ENCODE measurements around the gene GAL3ST2.

Gene GAL3ST2

GRCh38 chr2:241768251-241768711 lies 8.3 kb upstream of the GAL3ST2 start:
- Histone ChIP-seq H3K36me3 (ENCODE audit: insufficient read depth) (no peaks in the 10 kb centered on the region), H4K20me1 (ENCODE audit: insufficient read depth) (no peaks in the 10 kb centered on the region), H3K27me3 (ENCODE audit: insufficient read depth, low read depth) (no peaks in the 10 kb centered on the region), H3K27ac (no peak overlapping the region), H3K4me2 (no peak overlapping the region), H3K4me3 (IDR thresholded peaks at IDR 0.05; ENCODE audit: insufficient read depth, low read depth, low read length) (no peak overlapping the region), H3K9ac (no peak overlapping the region), H3K79me2 (ENCODE audit: insufficient read depth, low read depth) (no peaks in the 10 kb centered on the region), H2AFZ (ENCODE audit: low read depth) (no peak overlapping the region), H3K4me1 (ENCODE audit: low read depth, poor library complexity, severe bottlenecking) (peaks cover 4% of the 10 kb centered on the region)
- TF ChIP-seq CTCF (conservative IDR thresholded peaks at IDR 0.05; ENCODE audit: low read depth, low read length): no peak

- Histone ChIP-seq H3K4me3 (IDR thresholded peaks at IDR 0.05; ENCODE audit: insufficient read depth, low read depth, low read length) (no peak overlapping the region), H3K79me2 (ENCODE audit: insufficient read depth, low read depth) (no peaks in the 10 kb centered on the region), H3K27ac (no peak overlapping the region), H3K36me3 (ENCODE audit: insufficient read depth) (no peaks in the 10 kb centered on the region), H3K9ac (no peak overlapping the region), H3K27me3 (ENCODE audit: insufficient read depth, low read depth) (no peaks in the 10 kb centered on the region), H2AFZ (ENCODE audit: low read depth) (no peak overlapping the region), H3K4me2 (no peak overlapping the region), H4K20me1 (ENCODE audit: insufficient read depth) (no peaks in the 10 kb centered on the region), H3K4me1 (ENCODE audit: low read depth, poor library complexity, severe bottlenecking) (peaks cover 4% of the 10 kb centered on the region)
- TF ChIP-seq CTCF (conservative IDR thresholded peaks at IDR 0.05; ENCODE audit: low read depth, low read length): no peak
These were observed 7.8 kb upstream of the GAL3ST2 start for GRCh38 chr2:241768850-241769249.

- Histone ChIP-seq H2AFZ (ENCODE audit: low read depth) (no peak overlapping the region), H3K27me3 (ENCODE audit: insufficient read depth, low read depth) (no peaks in the 10 kb centered on the region), H3K9ac (no peak overlapping the region), H3K79me2 (ENCODE audit: insufficient read depth, low read depth) (no peaks in the 10 kb centered on the region), H3K27ac (no peak overlapping the region), H3K4me1 (ENCODE audit: low read depth, poor library complexity, severe bottlenecking) (peaks cover 4% of the 10 kb centered on the region), H3K4me3 (IDR thresholded peaks at IDR 0.05; ENCODE audit: insufficient read depth, low read depth, low read length) (no peak overlapping the region), H3K36me3 (ENCODE audit: insufficient read depth) (no peaks in the 10 kb centered on the region), H3K4me2 (no peak overlapping the region), H4K20me1 (ENCODE audit: insufficient read depth) (no peaks in the 10 kb centered on the region)
- no peak for TF ChIP-seq CTCF (conservative IDR thresholded peaks at IDR 0.05; ENCODE audit: low read depth, low read length)
These were observed 6.8 kb upstream of the GAL3ST2 start for GRCh38 chr2:241769819-241770184.

- H2AFZ ChIP-seq (ENCODE audit: low read depth): no peak overlapping the region
- H3K36me3 ChIP-seq (ENCODE audit: insufficient read depth): no peaks in the 10 kb centered on the region
- H3K4me1 ChIP-seq (ENCODE audit: low read depth, poor library complexity, severe bottlenecking): peaks cover 4% of the 10 kb centered on the region
- TF ChIP-seq CTCF (conservative IDR thresholded peaks at IDR 0.05; ENCODE audit: low read depth, low read length): no peak
- no peaks in the 10 kb centered on the region for H3K27me3 ChIP-seq (ENCODE audit: insufficient read depth, low read depth)
- no peaks in the 10 kb centered on the region for H4K20me1 ChIP-seq (ENCODE audit: insufficient read depth)
- H3K9ac ChIP-seq: no peak overlapping the region
- H3K4me3 ChIP-seq (IDR thresholded peaks at IDR 0.05; ENCODE audit: insufficient read depth, low read depth, low read length): no peak overlapping the region
- H3K79me2 ChIP-seq (ENCODE audit: insufficient read depth, low read depth): no peaks in the 10 kb centered on the region
- H3K4me2 ChIP-seq: no peak overlapping the region
- no peak overlapping the region for H3K27ac ChIP-seq
These were observed 6.3 kb upstream of the GAL3ST2 start for GRCh38 chr2:241770185-241770935.
